ENCODE results near the gene TNC.

DNA sequence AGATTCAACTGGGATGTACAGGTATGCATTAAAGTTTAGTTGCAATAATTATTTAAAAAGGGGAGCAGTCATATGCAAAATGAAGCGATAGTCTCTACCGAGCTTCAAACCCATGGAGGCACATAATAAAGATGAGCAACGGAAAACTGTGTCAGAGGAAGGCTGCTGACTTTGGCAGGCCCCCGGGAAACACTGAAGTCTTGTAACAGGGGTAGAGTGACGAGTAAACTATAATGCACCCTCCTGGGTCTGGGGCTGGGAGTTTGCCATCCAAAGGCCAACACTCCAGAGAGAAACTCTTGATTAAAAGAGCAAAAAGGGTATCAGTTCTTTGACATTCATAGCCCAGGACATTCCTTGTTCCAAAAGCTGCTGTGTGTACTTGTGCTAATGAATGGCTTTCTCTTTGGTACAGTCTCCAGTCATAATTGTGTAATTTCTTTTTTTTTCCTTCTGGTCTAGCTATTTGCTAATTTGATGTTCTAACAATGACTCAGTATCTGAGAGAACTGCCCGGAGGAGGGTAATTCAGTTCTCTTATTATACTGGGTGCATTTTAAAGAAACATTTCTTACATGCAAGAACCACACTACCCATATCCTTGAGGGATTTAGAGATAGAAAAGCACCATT, 59.2 kb downstream of the TNC start:
- TF ChIP-seq POLR2A (IDR thresholded peaks at IDR 0.05), result no peak
- TF ChIP-seq, protein P1, sequence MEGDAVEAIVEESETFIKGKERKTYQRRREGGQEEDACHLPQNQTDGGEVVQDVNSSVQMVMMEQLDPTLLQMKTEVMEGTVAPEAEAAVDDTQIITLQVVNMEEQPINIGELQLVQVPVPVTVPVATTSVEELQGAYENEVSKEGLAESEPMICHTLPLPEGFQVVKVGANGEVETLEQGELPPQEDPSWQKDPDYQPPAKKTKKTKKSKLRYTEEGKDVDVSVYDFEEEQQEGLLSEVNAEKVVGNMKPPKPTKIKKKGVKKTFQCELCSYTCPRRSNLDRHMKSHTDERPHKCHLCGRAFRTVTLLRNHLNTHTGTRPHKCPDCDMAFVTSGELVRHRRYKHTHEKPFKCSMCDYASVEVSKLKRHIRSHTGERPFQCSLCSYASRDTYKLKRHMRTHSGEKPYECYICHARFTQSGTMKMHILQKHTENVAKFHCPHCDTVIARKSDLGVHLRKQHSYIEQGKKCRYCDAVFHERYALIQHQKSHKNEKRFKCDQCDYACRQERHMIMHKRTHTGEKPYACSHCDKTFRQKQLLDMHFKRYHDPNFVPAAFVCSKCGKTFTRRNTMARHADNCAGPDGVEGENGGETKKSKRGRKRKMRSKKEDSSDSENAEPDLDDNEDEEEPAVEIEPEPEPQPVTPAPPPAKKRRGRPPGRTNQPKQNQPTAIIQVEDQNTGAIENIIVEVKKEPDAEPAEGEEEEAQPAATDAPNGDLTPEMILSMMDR (IDR thresholded peaks at IDR 0.05), result no peak
